ENCODE results near the gene TP53I11.

TP53I11 gene

GRCh38 chr11:44955015-44955738 lies 4.5 kb upstream of the TP53I11 start:
- DNase-seq (ENCODE audit: low spot score): no peak

- no peak for DNase-seq (ENCODE audit: low spot score)
Observed at GRCh38 chr11:44954051-44954906, 3.6 kb upstream of the TP53I11 start.

GRCh38 chr11:44952500-44953260 lies 2.0 kb upstream of the TP53I11 start:
- DNase-seq (ENCODE audit: low spot score): no peak

DNA sequence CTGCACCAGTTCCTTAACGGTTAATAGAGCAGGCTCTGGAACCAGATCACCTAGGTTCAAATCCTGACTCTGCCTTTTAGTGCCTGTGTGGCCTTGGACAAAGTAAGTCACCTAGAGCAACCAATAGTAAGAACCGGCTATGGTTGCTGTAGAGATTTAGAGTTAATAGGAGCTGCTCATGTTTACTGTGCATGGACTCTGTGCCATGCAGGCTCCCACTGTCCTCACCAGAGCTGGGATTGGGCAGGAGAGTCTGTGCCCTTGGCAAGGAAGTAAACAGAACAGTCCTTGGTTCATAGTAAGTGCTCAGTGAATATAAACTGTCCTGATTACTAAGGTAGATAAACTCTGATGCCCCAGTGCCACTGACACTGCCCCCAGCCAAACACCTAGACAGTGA lies 1.4 kb upstream of the TP53I11 start:
- no peak for DNase-seq (ENCODE audit: low spot score)

GRCh38 chr11:44950031-44950624 lies 555 bp downstream of the TP53I11 start:
- no peak for DNase-seq (ENCODE audit: low spot score)

DNA sequence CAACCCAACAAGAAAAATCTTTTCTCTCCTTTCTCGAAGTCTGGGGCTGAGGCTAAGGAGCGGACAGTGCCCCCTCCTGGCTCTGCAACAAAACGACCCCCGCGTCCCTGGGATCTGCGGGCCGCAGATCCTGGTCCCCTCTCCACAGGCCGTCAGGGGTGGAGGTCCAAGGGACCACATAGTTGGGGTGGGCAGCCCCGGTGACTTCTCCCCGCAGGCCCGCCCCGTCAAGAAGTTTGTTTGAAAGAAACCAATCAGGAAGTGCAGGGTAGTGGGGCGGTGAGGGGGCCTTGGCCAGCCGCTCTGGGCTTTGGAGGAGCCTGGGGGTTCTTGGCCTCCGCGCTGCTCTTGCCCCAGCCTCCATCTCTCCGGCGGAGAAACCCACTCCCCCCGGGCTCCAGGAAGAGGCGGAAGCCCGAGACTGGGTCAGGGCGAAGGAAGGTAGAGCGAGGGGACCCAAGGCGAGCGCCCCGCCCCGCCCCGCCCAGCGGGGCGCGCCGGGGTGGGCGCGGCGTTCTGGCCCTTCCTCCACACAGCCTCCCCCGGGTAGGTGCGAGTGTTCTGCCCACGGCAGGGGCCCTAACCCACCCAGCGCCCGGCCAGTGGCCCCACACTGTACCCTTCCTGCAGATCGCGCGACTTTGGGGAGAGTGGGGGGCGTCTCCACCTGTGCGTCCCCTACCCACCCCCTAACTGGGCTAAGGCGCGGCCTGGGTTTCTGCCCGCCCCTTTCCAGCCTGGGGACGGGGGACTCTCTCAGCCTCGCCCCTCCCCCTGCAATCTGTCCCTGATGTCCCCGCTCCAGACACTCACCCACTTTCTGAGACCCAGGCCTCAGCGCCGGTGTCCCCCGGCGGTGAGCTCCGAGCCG lies 1.3 kb downstream of the TP53I11 start:
- DNase-seq (ENCODE audit: low spot score): peak; percentile 71

- DNase-seq (ENCODE audit: low spot score): no peak
Observed at GRCh38 chr11:44948155-44948554, 2.5 kb downstream of the TP53I11 start.

- no peak for DNase-seq (ENCODE audit: low spot score)
Observed at GRCh38 chr11:44947114-44947513, 3.6 kb downstream of the TP53I11 start.

DNA sequence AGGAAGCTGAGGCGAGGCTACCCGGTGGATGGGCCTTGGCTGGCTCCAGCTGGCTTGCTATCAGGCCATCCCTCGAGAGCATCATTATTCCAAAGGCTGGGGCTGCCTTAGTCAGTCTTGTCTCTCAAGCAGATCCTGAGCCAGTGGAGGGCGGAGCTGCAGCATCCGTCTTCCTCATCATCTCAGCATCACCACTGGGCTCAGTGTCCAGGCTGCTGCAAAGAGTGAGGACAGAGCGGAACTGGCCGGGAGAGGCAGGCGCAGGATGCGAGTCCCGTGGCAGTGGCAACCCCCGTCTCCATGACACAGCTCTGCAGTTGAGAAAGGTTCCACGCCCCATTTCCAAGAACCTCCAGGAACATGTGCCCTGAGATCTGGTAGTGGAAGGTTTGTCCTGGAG lies 4.4 kb downstream of the TP53I11 start:
- no peak for DNase-seq (ENCODE audit: low spot score)

GRCh38 chr11:44945666-44946065 lies 5.0 kb downstream of the TP53I11 start:
- DNase-seq (ENCODE audit: low spot score): no peak

DNA sequence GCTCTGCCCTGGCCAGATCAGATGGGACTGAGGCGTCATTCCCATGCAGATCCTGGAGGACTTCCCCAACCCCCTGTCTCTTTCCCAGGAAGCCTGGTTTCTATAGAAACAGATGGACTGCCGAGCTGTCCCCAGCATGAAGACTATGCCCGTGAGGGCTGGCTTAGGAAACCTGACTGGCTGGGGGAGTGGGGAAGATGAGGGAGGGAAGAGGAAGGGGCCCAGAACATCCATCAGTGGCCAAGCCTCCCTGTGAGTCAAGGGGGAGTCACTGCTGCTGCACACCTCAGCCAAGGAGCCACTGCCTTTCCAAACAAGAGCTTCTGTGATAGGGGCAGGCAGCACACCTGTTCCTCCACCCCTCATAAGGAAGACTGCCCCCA lies 5.8 kb downstream of the TP53I11 start:
- no peak for DNase-seq (ENCODE audit: low spot score)

GRCh38 chr11:44944181-44944852 lies 6.4 kb downstream of the TP53I11 start:
- DNase-seq (ENCODE audit: low spot score): no peak

GRCh38 chr11:44943696-44944095 lies 7.0 kb downstream of the TP53I11 start:
- no peak for DNase-seq (ENCODE audit: low spot score)

DNA sequence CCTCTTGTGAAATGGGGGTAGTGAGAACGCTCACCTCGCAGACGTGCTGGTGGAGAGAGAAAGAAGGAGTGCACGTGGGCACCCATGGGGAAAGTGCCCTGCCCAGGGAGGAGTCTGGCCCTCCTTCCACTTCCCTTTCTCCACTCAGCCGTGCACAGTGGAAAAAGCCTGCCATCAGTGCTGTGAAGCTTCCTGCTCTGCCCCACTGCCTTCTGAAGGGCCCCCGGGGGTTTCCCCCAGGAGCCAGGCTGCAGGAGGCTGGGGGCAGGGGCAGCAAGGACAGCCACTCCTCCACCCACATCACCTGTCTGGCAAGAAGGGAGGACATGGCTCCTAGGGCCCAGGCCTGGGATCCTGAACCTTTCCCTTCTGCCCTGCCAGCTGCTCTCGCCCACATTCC lies 7.6 kb downstream of the TP53I11 start:
- no peak for DNase-seq (ENCODE audit: low spot score)

DNA sequence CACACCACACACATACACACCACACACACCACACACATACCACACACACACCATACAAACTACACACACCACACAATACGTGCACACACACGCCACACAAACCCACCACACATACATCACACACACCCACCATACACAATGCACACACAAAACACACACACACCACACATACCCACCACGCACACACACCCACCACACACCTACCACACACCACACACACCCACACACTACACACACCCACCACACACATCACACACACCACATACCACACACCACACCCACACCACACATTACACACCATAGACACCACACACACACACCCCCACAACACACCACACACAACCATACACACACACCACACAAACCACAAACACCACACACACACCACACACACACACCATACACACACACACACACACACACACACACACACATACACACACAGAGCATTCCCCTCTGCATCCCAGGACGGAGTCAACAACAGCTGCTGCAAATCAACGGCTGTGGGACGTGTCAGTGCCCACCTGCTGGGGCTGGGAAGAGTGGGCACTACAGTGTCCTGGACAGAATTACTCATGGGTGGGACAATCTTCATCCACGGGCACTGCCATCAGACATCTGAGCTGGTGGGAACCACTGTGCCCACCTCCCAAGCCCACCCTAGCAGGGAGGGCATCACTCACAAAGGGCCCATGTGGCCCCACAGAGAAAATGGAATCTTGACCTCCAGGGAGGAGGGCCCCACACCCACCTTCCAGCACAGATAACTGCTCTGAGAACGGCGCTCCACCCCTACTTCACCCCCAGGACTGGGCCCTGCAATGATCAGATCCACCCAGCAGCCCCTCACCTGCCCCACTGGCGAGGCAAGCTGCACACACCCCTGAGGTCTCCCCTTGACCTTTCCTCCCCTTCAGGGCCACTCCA lies 8.4 kb downstream of the TP53I11 start:
- DNase-seq (ENCODE audit: low spot score): no peak

DNA sequence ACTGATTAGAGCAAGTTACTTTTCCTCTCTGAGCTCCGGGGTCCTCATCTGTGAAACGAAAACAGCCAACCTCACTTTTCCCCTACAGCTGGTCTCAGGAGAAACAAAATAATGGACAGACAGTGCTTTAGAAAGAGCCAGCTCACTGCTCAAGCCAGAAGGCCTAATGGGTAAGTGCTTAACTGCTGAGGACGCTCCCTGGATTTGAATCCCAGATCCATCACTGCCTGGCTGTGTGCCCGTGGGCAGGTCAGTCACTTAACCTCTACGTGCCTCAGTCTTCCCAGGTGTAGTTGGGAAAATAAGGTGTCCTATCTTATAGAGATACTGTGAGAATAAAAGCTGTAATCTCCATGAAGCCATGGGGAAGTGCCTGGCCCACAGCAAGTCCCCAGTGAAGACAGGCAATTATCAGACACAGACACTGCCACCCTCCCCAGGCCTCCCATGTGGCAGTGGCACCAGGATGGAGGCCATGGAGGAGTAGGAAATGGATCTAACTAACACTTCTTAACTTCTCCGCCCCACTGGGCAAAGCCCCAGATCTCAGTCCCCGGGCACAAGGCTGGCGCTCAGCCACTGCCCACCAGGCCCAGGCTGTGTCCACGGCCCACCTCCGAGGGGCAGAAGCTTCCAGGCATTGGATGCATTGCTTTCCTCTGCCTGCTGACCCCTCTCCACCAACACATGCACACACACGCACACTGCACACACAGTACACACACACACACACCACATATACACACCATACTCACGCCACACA lies 9.2 kb downstream of the TP53I11 start:
- no peak for DNase-seq (ENCODE audit: low spot score)

GRCh38 chr11:44940835-44941234 lies 9.8 kb downstream of the TP53I11 start:
- no peak for DNase-seq (ENCODE audit: low spot score)

- no peak for DNase-seq (ENCODE audit: low spot score)
Observed at GRCh38 chr11:44940404-44940803, 10.3 kb downstream of the TP53I11 start.
